Ovary (tissue), 9 donors: Measurements from ENCODE around the gene ROR2. TPM values are rescaled to one million over a fixed set of nuclear protein-coding genes. Genes with fewer than 3 reads are reported as not detected.

ENCODE experiments used
- DNase-seq, 5 donors: peaks; one replicate each; pipeline ENCODE4 v3.0.0-alpha.2; 2019 to 2020
- H3K27ac ChIP-seq, 2 donors: fragments of 200-600 bp; one replicate each; pipeline versions ENCODE4 v1.5.1 to v1.8.0; 2019 to 2022
- H3K27me3 ChIP-seq: fragments of 200-600 bp; one replicate; pipeline ENCODE4 v1.8.0; 2022
- H3K36me3 ChIP-seq: fragments of 200-600 bp; sonication (generic); one replicate; pipeline ENCODE4 v1.5.1; 2019
- H3K4me1 ChIP-seq: one replicate; pipeline ENCODE4 v1.8.1; 2013; ENCODE audit warnings: mild to moderate bottlenecking, moderate library complexity; ENCODE audit not compliant: insufficient read depth
- H3K4me3 ChIP-seq: fragments of 200-600 bp; sonication (generic); one replicate; pipeline ENCODE4 v1.5.1; 2017
- H3K9me3 ChIP-seq, 2 donors: fragments of 200-600 bp in 1 of 2; sonication (generic) in 1 of 2; one replicate each; pipeline versions ENCODE4 v1.5.1 to v1.8.1; 2013 to 2019; ENCODE audit warnings: mild to moderate bottlenecking in 1 of 2, moderate library complexity in 1 of 2
- EP300 ChIP-seq: sonication (generic); formaldehyde crosslinking; IDR thresholded peaks from one replicate; pipeline ENCODE4 v1.6.1; 2017; ENCODE audit warnings: antibody characterized with exemption
- POLR2A ChIP-seq: fragments of 450-650 bp; IDR thresholded peaks from one replicate; pipeline ENCODE4 v1.6.1; 2017; ENCODE audit warnings: antibody characterized with exemption, mild to moderate bottlenecking, moderate library complexity
- WGBS, 3 donors: extraction: QIAGEN DNeasy Blood & Tissue Kit in 1 of 3; methylation state at CpG; one replicate each; pipeline versions ENCODE4 v1.1.5 to v1.1.7; 2013 to 2017; 5-methylcytosine and 5-hydroxymethylcytosine counted together
- intact Hi-C, 4 donors: fragments of 100-400 bp; cut with DNase I; formaldehyde crosslinking; loops; one replicate each; pipeline versions ENCODE4 v1.11.0 to v1.15.1; 2022 to 2023
- polyA plus RNA-seq, 2 donors: library from polyadenylated mRNA; stranded (reverse); fragments of 200-250 nt in 1 of 2; fragments of 350-450 nt in 1 of 2; fragmentation: Illumina TruSeq in 1 of 2; extraction: RNeasy Lipid Tissue Mini Kit (QIAGEN cat#74804) in 1 of 2; gene quantifications; one replicate each; pipeline ENCODE4 v1.2.3, GENCODE V29; 2013 to 2014
- total RNA-seq, 7 donors: library from RNA; depleted of rRNA in 2 of 7; stranded (reverse); fragments of >200 nt in 2 of 7; fragmentation: NEBNext Ultra II Directional in 3 of 7; extraction: Animal tissue kit (Norgen Biotek cat#: 25700) in 3 of 7; gene quantifications; one replicate each; pipeline versions ENCODE4 v1.1.0 to v1.2.4, GENCODE V29; 2016 to 2023
- TF ChIP-seq, protein P1 (sequence below), 3 donors: fragments of 450-650 bp in 2 of 3; fragments of 200-600 bp in 1 of 3; IDR thresholded peaks; one replicate each; pipeline versions ENCODE4 v1.5.1 to v1.8.0; 2016 to 2022; ENCODE audit warnings: antibody characterized with exemption in 3 of 3, mild to moderate bottlenecking in 1 of 3
- donor health status: DM: no; HTN: no; CAD: no; lungs with moderate emphysema.
- donor health status: DM: no; HTN: no; CAD: no.
- donor health status: Bipolar disorder and iron deficiency.
- donor health status: DM: yes; HTN: yes; CAD: no.
- donor health status: DM: no; HTN: no; CAD: no.
- donor health status: DM: yes; HTN: yes; CAD: no.

Gene ROR2
- total and polyA plus RNA-seq, 9 donors = 11.4 to 35.5 (median 27.7) TPM

DNA sequence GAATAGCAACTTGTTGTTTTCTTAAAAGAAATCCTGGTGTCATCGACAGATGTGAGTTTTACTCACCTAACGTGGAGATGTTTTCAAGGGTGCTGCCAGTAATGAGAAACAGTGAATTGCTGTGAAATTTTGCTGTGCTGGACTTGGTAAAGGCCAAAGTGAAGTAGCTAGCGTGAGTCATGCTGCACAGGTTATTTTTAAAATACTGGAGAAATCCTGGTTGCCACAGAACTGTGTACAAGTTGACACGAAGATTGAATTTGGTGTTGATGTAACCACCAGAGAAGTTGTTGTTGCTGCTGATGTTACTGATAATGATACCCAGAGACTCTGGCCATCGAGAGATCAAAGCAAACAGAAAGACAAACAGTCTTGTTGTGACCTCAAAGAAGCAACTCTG, 338.4 kb downstream of the ROR2 start:
- TF ChIP-seq POLR2A (no peak), EP300 (no peak)
- TF ChIP-seq, protein P1, sequence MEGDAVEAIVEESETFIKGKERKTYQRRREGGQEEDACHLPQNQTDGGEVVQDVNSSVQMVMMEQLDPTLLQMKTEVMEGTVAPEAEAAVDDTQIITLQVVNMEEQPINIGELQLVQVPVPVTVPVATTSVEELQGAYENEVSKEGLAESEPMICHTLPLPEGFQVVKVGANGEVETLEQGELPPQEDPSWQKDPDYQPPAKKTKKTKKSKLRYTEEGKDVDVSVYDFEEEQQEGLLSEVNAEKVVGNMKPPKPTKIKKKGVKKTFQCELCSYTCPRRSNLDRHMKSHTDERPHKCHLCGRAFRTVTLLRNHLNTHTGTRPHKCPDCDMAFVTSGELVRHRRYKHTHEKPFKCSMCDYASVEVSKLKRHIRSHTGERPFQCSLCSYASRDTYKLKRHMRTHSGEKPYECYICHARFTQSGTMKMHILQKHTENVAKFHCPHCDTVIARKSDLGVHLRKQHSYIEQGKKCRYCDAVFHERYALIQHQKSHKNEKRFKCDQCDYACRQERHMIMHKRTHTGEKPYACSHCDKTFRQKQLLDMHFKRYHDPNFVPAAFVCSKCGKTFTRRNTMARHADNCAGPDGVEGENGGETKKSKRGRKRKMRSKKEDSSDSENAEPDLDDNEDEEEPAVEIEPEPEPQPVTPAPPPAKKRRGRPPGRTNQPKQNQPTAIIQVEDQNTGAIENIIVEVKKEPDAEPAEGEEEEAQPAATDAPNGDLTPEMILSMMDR (IDR thresholded peaks at IDR 0.05) = no peak
- H3K36me3 ChIP-seq = no peaks in the 10 kb centered on the region
- no peaks in the 10 kb centered on the region for H3K27me3 ChIP-seq
- H3K9me3 ChIP-seq = no peaks in the 10 kb centered on the region
- WGBS, 3 donors = 36 to 44% (median 37%) methylated on average over 5 of the region's 5 CpGs
- no peak overlapping the region for H3K27ac ChIP-seq
- DNase-seq = no peak
- intact Hi-C loops = no loop called here
- no peaks in the 10 kb centered on the region for H3K4me1 ChIP-seq
- no peak overlapping the region for H3K4me3 ChIP-seq

DNA sequence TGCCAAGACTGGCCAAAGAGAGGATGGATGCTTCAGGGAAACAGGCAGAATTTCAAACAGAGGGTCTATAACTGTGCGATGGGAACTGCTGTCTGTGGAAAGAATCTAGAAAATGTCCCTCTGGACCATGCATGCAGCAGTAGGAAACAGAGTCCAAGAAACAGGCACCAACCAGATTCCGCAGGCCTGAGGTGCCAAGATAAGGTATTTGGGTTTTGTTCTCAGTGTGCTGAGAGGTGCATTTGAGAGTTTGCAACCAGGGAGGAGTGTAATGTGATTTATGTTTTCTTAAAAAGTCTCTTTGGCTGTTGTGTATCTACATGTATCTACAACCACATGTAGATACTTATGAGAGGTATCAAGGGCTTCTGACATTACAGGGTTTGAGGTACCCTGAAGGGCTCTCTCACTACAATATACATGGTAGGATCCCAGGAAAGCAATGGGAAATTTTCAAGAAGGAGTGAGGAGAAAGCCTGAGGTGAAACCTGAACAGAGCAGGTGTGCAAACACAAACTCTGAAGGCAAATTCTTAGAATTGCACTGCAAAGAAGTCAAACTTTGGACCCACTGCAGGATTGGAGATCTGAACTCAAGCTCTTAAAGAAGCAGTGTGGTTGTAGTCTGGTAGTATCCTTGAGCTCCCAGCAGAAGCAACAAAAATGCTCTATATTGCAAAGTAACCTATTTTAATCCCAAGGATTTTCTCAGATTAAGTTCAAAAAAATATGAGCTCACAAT, 343.6 kb downstream of the ROR2 start:
- H3K9me3 ChIP-seq = no peaks in the 10 kb centered on the region
- no peak for TF ChIP-seq POLR2A
- TF ChIP-seq EP300 = no peak
- intact Hi-C loops = no loop called here
- H3K4me3 ChIP-seq = no peak overlapping the region
- no peak overlapping the region for H3K27ac ChIP-seq
- DNase-seq = no peak
- H3K4me1 ChIP-seq = no peaks in the 10 kb centered on the region
- WGBS, 3 donors = 86 to 94% (median 87%) methylated on average over 2 of the region's 2 CpGs
- H3K27me3 ChIP-seq = no peaks in the 10 kb centered on the region
- no peaks in the 10 kb centered on the region for H3K36me3 ChIP-seq

DNA sequence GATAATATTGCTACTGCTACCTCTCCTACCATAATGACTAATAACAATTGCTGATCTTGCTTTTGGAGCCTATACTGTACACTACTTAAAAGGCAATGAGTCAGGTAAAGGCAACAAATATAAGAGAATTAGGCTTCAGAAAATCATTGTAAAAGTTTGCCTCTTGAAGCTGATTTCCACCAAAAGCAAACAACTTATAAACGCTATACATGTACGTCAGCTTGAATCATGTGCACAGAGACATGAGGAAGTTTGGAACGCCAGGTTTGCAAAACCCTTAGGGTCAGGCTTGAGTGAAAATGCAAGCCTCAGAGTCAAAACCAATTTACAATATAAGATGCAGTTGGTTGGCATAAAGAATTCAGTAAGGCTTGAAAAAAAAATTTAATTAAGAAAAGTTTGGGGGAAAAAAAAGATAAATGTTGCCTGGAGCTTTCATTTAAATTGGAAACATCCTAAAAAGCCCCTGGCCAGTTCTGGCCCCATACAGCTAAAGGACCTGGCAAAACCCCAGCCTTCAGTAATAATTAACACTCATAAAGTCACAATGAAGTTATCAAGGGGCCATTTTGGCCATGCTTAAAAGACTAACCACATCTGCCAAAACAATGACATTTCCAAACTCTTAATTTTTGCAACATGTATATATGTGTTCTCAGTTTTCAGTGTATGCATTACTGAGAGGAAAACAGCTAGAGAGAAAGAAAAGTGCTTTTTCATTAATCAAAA, 345.4 kb downstream of the ROR2 start:
- WGBS, 3 donors = 66 to 82% (median 78%) methylated on average over 3 of the region's 3 CpGs
- H3K27ac ChIP-seq = no peak overlapping the region
- DNase-seq = no peak
- TF ChIP-seq EP300 (no peak), POLR2A (no peak)
- TF ChIP-seq, protein P1 (IDR thresholded peaks at IDR 0.05) = no peak
- H3K36me3 ChIP-seq = no peaks in the 10 kb centered on the region
- no peaks in the 10 kb centered on the region for H3K4me1 ChIP-seq
- no peaks in the 10 kb centered on the region for H3K9me3 ChIP-seq
- intact Hi-C loops = no loop called here
- no peaks in the 10 kb centered on the region for H3K27me3 ChIP-seq
- H3K4me3 ChIP-seq = no peak overlapping the region

DNA sequence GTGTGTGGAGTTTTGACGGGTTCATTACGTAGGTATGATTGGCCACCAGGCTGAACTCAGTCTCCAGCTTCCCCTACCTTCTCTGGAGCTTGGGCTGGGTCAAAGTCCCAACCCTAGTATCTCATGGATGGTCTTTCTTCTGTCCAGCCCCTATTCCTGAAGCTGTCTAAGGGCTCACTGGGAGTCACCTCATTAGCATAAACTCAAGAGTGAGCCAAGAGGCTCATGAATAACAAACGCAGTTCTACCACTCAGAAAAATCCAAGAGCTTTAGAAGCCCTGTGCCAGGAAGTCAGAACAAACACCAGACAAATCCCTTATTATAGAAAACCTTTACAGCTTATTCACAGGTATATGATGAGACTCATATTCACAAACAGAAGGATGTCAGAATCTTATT, 346.1 kb downstream of the ROR2 start:
- Histone ChIP-seq H3K4me1 (no peaks in the 10 kb centered on the region), H3K4me3 (no peak overlapping the region), H3K36me3 (no peaks in the 10 kb centered on the region), H3K27me3 (no peaks in the 10 kb centered on the region), H3K27ac (no peak overlapping the region), H3K9me3 (no peaks in the 10 kb centered on the region)
- DNase-seq = no peak
- 78 to 87% (median 78%) methylated on average over 3 of the region's 3 CpGs for WGBS, 3 donors
- intact Hi-C loops = no loop called here
- TF ChIP-seq EP300 = no peak

DNA sequence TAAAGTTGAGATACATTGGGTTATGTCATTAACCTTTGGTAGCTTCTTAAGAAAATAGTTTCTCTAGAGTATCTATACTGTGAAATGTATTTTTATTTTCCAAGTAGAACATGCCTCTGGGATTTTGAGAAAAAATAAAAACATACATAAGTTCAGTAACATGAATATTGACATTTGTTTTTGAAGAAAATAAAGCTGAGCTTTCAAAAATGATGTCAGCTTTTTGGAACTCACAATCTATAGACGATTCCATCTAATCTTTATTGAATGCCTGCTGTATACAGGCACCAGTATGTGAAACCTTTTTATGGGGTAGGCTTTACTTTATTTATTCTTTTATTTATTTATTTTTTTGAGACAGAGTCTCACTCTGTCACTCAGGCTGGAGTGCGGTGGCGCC, 350.5 kb downstream of the ROR2 start:
- intact Hi-C loops = no loop called here
- Histone ChIP-seq H3K27ac (no peak overlapping the region), H3K9me3 (no peaks in the 10 kb centered on the region), H3K36me3 (no peaks in the 10 kb centered on the region), H3K27me3 (no peaks in the 10 kb centered on the region), H3K4me1 (no peaks in the 10 kb centered on the region), H3K4me3 (no peak overlapping the region)
- WGBS, 3 donors = 88 to 91% (median 88%) methylated on average over 3 of the region's 3 CpGs
- no peak for DNase-seq
- no peak for TF ChIP-seq EP300
- no peak for TF ChIP-seq POLR2A

DNA sequence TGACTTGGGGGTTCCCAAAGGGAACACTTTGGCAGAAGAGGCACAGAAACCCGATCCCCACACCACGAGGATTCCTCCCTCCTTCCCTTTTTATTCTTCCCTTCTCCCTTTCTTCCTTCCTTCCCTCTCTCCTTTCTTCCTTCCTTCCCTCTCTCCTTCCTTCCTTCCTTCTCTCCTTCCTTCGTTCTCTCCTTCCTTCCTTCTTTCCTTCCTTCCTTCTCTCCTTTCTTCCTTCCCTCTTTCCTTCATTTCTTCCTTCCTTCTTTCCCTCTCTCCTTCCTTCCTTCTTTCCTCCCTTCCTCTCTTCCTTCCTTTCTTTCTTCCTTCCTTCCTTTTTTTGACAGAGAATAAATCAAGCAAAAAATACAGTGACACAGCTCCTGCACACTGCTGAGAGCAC, 358.4 kb downstream of the ROR2 start:
- Histone ChIP-seq H3K27me3 (no peaks in the 10 kb centered on the region), H3K4me1 (peaks cover 3% of the 10 kb centered on the region), H3K9me3 (no peaks in the 10 kb centered on the region), H3K4me3 (no peak overlapping the region), H3K36me3 (no peaks in the 10 kb centered on the region), H3K27ac (no peak overlapping the region)
- TF ChIP-seq, protein P1 (IDR thresholded peaks at IDR 0.05) = no peak
- TF ChIP-seq POLR2A (no peak), EP300 (no peak)
- intact Hi-C loops = no loop called here
- no peak for DNase-seq
- 66 to 74% (median 72%) methylated on average over 3 of the region's 3 CpGs for WGBS, 3 donors
